NCI-H146 treated with DMSO at 0.1 percent for 48 hours (cell line): Measurements from ENCODE around the gene TCF4.

ENCODE experiments used
- DNase-seq: peaks from one replicate; lab custom pipeline; 2025; ENCODE audit not compliant: unreplicated experiment; lab: John Stamatoyannopoulos, UW

The TCF4 gene

GRCh38 chr18:55268151-55268601 is 319.8 kb downstream of the TCF4 start:
- no peak for DNase-seq

- no peak for DNase-seq
These were observed 321.0 kb downstream of the TCF4 start for GRCh38 chr18:55266981-55267380.

- DNase-seq, result no peak
These were observed 322.0 kb downstream of the TCF4 start for GRCh38 chr18:55265984-55266383.

- DNase-seq, result no peak
These were observed 322.8 kb downstream of the TCF4 start for GRCh38 chr18:55265130-55265675.

GRCh38 chr18:55264108-55264507 is 323.9 kb downstream of the TCF4 start:
- peak; percentile 58 for DNase-seq

- DNase-seq, result no peak
These were observed 325.9 kb downstream of the TCF4 start for GRCh38 chr18:55262021-55262560.

GRCh38 chr18:55261253-55261652 is 326.7 kb downstream of the TCF4 start:
- no peak for DNase-seq

- no peak for DNase-seq
These were observed 329.9 kb downstream of the TCF4 start for GRCh38 chr18:55258088-55258487.

- no peak for DNase-seq
These were observed 331.1 kb downstream of the TCF4 start for GRCh38 chr18:55256929-55257289.

GRCh38 chr18:55256226-55256928 is 331.6 kb downstream of the TCF4 start:
- no peak for DNase-seq

- no peak for DNase-seq
These were observed 334.2 kb downstream of the TCF4 start for GRCh38 chr18:55253814-55254213.

- no peak for DNase-seq
These were observed 335.1 kb downstream of the TCF4 start for GRCh38 chr18:55252901-55253300.

- DNase-seq, result no peak
These were observed 335.8 kb downstream of the TCF4 start for GRCh38 chr18:55252053-55252675.

GRCh38 chr18:55251254-55251971 is 336.6 kb downstream of the TCF4 start:
- DNase-seq, result no peak

- DNase-seq, result no peak
These were observed 337.2 kb downstream of the TCF4 start for GRCh38 chr18:55250768-55251173.

GRCh38 chr18:55249550-55249949 is 338.4 kb downstream of the TCF4 start:
- no peak for DNase-seq

GRCh38 chr18:55248495-55248894 is 339.5 kb downstream of the TCF4 start:
- DNase-seq, result no peak

GRCh38 chr18:55247032-55247431 is 341.0 kb downstream of the TCF4 start:
- DNase-seq, result no peak

GRCh38 chr18:55246278-55246677 is 341.7 kb downstream of the TCF4 start:
- no peak for DNase-seq

- no peak for DNase-seq
These were observed 342.8 kb downstream of the TCF4 start for GRCh38 chr18:55245211-55245614.

GRCh38 chr18:55244546-55244945 is 343.4 kb downstream of the TCF4 start:
- DNase-seq, result peak; percentile 52

GRCh38 chr18:55243857-55244256 is 344.1 kb downstream of the TCF4 start:
- DNase-seq, result no peak
